Prostate gland (tissue), 2 donors: Measurements from ENCODE around the gene ABCC4. TPM values are rescaled to one million over a fixed set of nuclear protein-coding genes. Genes with fewer than 3 reads are reported as not detected.
A peak's percentile ranks its signal among the peaks of the same experiment; 100 is the strongest.

Source experiments
- DNase-seq: peaks from one replicate; pipeline ENCODE4 v3.0.0-alpha.2; 2019; ENCODE audit warnings: low spot score
- H3K27ac ChIP-seq, 2 donors: fragments of 200-600 bp; sonication (generic); 2 replicates each; pipeline ENCODE4 v1.5.1; 2017 to 2019
- H3K27me3 ChIP-seq: fragments of 200-600 bp; sonication (generic); replicated peaks from 2 replicates; pipeline ENCODE4 v1.5.1; 2019; ENCODE audit not compliant: insufficient read depth
- H3K36me3 ChIP-seq, 2 donors: fragments of 200-600 bp; sonication (generic); 1 replicate in 1 of 2; 2 replicates in 1 of 2; pipeline versions ENCODE4 v1.5.1 to v1.8.1; 2017 to 2019
- H3K4me1 ChIP-seq: fragments of 200-600 bp; sonication (generic); replicated peaks from 2 replicates; pipeline ENCODE4 v1.5.1; 2019
- H3K4me3 ChIP-seq, 2 donors: fragments of 200-600 bp; sonication (generic); 2 replicates each; pipeline ENCODE4 v1.5.1; 2017 to 2019
- H3K9me3 ChIP-seq: fragments of 200-600 bp; sonication (generic); 2 replicates; pipeline ENCODE4 v1.5.1; 2017
- CTCF ChIP-seq, 4 experiments: fragments of 200-600 bp in 2 of 4; fragments of 450-650 bp in 2 of 4; sonication (generic) in 2 of 4; IDR thresholded peaks; 1 replicate in 3 of 4; 2 replicates in 1 of 4; pipeline ENCODE4 v1.5.1; 2016 to 2019; ENCODE audit warnings: antibody characterized with exemption in 4 of 4, mild to moderate bottlenecking in 2 of 4, moderate library complexity in 2 of 4
- POLR2A ChIP-seq: fragments of 450-650 bp; IDR thresholded peaks from one replicate; pipeline ENCODE4 v1.6.1; 2016; ENCODE audit warnings: antibody characterized with exemption, mild to moderate bottlenecking
- POLR2AphosphoS5 ChIP-seq: sonication (generic); formaldehyde crosslinking; IDR thresholded peaks from one replicate; pipeline ENCODE4 v1.6.1; 2017; ENCODE audit warnings: antibody characterized with exemption
- WGBS: methylation state at CpG from one replicate; pipeline ENCODE4 v1.1.5; 2018; 5-methylcytosine and 5-hydroxymethylcytosine counted together
- intact Hi-C: fragments of 100-400 bp; cut with DNase I; formaldehyde crosslinking; loops from one replicate; pipeline ENCODE4 v1.14.2; 2022
- total RNA-seq, 2 donors: library from RNA; depleted of rRNA; stranded (reverse); fragments of >200 nt; gene quantifications; one replicate each; pipeline ENCODE4 v1.1.0, GENCODE V29; 2016

The ABCC4 gene
- total RNA-seq, 2 donors from 2014 or later, result 33.3 to 48.4 TPM

DNA sequence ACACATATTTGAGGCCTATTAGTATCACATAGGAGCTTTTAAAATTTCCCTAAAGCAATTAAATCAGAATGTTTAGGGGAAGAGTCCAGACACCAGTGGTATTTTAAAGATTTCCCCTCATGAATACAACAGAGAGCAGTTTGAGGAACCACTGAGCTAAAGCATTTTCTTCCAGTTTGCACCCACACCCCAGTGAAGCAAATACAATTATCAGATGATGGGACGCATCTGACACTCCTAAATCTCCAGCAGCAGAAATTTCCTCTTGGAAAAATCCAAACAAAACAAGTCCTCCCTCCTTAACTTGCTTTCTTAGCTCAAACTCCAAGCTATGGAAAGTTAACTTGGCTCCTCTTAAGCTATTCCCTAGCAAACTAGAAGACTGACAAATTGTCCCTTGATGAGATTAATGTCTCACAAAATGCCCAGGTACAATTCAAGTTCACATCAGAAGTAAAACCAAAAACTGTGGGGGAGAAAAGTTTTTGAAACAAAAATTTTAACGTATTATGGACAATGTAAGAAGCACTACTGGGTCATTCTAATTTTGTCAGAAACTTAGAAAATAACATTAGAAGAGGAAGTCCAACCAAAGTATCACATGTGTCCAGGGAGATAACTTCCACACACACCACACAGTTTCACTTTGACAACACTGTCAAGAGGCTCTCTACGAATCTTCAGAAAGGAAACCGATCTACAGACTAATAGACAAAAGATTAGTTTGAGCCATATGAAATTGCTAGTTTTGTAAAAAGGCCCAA, 74.1 kb downstream of the ABCC4 start:
- no peak for DNase-seq
- Histone ChIP-seq H3K9me3 (no peaks in the 10 kb centered on the region), H3K27ac (peak overlapping the region; percentile 76 to 83), H3K36me3 (no peaks in the 10 kb centered on the region), H3K27me3 (no peaks in the 10 kb centered on the region), H3K4me1 (peaks cover 15% of the 10 kb centered on the region), H3K4me3 (no peak overlapping the region)
- TF ChIP-seq POLR2AphosphoS5 (no peak), CTCF (IDR thresholded peaks at IDR 0.05) (no peak), POLR2A (no peak)
- 64% methylated on average over 4 of the region's 4 CpGs for WGBS
- intact Hi-C loops, result no loop called here

- H3K9me3 ChIP-seq, result no peaks in the 10 kb centered on the region
- no peak overlapping the region for H3K4me3 ChIP-seq
- TF ChIP-seq CTCF (IDR thresholded peaks at IDR 0.05), result no peak
- no peak for TF ChIP-seq POLR2AphosphoS5
- no peak for TF ChIP-seq POLR2A
- no peaks in the 10 kb centered on the region for H3K27me3 ChIP-seq
- WGBS, result 83% methylated on average over 5 of the region's 5 CpGs
- DNase-seq, result no peak
- H3K4me1 ChIP-seq, result peaks cover 15% of the 10 kb centered on the region
- no peaks in the 10 kb centered on the region for H3K36me3 ChIP-seq
- intact Hi-C loops, result no loop called here
- peak overlapping the region; percentile 76 to 83 for H3K27ac ChIP-seq
Measured at GRCh38 chr13:95226476-95226875, 74.8 kb downstream of the ABCC4 start.

GRCh38 chr13:95226050-95226449, 75.2 kb downstream of the ABCC4 start:
- H3K4me3 ChIP-seq, result no peak overlapping the region
- H3K4me1 ChIP-seq, result peaks cover 15% of the 10 kb centered on the region
- H3K9me3 ChIP-seq, result no peaks in the 10 kb centered on the region
- H3K36me3 ChIP-seq, result no peaks in the 10 kb centered on the region
- H3K27me3 ChIP-seq, result no peaks in the 10 kb centered on the region
- intact Hi-C loops, result no loop called here
- H3K27ac ChIP-seq, result peak overlapping the region; percentile 76 to 83
- DNase-seq, result no peak
- peak; percentile 38 for TF ChIP-seq POLR2AphosphoS5
- TF ChIP-seq CTCF (IDR thresholded peaks at IDR 0.05), result no peak

DNA sequence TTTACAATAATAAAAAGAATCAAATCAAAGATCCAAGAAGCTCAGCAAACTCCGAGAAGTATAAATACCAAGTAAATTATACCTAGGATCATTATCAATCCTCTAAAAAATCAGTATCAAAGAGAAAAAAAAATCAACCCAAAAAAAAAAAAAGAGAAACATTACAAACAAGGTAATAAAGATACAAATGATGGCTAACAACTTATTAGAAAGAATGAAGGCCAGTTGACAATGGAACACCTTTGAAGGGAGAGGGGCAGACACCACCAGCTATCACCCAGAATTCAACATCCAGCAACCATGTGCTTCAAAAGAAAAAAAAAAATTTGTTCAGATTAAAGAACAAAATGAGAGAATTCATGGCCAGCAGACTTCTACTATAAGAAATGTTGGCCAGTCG, 77.2 kb downstream of the ABCC4 start:
- Histone ChIP-seq H3K4me1 (peaks cover 15% of the 10 kb centered on the region), H3K4me3 (no peak overlapping the region), H3K27ac (peak overlapping the region; percentile 16 to 83), H3K9me3 (no peaks in the 10 kb centered on the region), H3K36me3 (no peaks in the 10 kb centered on the region), H3K27me3 (no peaks in the 10 kb centered on the region)
- intact Hi-C loops, result no loop called here
- WGBS, result 97% methylated on average over 2 of the region's 2 CpGs
- TF ChIP-seq POLR2A (no peak), POLR2AphosphoS5 (no peak), CTCF (IDR thresholded peaks at IDR 0.05) (no peak)
- no peak for DNase-seq

- intact Hi-C loops, result no loop called here
- no peaks in the 10 kb centered on the region for H3K27me3 ChIP-seq
- H3K36me3 ChIP-seq, result no peaks in the 10 kb centered on the region
- TF ChIP-seq CTCF (IDR thresholded peaks at IDR 0.05), result no peak
- TF ChIP-seq POLR2A, result no peak
- no peak for TF ChIP-seq POLR2AphosphoS5
- no peak overlapping the region for H3K4me3 ChIP-seq
- H3K4me1 ChIP-seq, result peaks cover 14% of the 10 kb centered on the region
- H3K27ac ChIP-seq, result peak overlapping the region; percentile 54 to 83
- no peaks in the 10 kb centered on the region for H3K9me3 ChIP-seq
- 91% methylated on average over 4 of the region's 4 CpGs for WGBS
- no peak for DNase-seq
Measured at GRCh38 chr13:95222733-95223018, 78.6 kb downstream of the ABCC4 start.
